GM12874 (cell line): ENCODE measurements around the gene PLXDC2.

ENCODE experiments used
- TF ChIP-seq, protein P1 (sequence below): IDR thresholded peaks from 2 replicates; pipeline ENCODE4 v1.5.1; 2011; ENCODE audit warnings: low read depth, mild to moderate bottlenecking, control low read depth, low read length, moderate library complexity; ENCODE audit not compliant: insufficient read depth

The PLXDC2 gene

DNA sequence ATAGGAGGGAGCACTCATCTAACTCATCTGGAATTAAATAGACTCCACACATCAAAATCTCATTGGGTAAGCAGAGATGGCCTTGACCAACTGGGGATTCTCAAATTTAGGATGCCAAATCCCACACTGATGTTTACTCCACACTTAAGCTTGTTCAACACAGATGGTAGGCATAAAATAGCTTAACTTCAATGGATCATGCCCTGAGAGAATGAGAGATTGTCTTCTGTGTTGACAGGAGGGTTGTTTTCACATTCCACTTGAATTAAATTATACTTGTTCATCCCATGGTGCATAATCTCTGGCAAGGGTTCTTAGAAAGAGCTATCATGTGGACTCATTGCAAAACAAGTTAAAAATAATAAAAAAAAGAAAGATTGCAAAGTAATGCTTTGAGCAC, 391.4 kb downstream of the PLXDC2 start:
- TF ChIP-seq, protein P1, sequence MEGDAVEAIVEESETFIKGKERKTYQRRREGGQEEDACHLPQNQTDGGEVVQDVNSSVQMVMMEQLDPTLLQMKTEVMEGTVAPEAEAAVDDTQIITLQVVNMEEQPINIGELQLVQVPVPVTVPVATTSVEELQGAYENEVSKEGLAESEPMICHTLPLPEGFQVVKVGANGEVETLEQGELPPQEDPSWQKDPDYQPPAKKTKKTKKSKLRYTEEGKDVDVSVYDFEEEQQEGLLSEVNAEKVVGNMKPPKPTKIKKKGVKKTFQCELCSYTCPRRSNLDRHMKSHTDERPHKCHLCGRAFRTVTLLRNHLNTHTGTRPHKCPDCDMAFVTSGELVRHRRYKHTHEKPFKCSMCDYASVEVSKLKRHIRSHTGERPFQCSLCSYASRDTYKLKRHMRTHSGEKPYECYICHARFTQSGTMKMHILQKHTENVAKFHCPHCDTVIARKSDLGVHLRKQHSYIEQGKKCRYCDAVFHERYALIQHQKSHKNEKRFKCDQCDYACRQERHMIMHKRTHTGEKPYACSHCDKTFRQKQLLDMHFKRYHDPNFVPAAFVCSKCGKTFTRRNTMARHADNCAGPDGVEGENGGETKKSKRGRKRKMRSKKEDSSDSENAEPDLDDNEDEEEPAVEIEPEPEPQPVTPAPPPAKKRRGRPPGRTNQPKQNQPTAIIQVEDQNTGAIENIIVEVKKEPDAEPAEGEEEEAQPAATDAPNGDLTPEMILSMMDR, result no peak

DNA sequence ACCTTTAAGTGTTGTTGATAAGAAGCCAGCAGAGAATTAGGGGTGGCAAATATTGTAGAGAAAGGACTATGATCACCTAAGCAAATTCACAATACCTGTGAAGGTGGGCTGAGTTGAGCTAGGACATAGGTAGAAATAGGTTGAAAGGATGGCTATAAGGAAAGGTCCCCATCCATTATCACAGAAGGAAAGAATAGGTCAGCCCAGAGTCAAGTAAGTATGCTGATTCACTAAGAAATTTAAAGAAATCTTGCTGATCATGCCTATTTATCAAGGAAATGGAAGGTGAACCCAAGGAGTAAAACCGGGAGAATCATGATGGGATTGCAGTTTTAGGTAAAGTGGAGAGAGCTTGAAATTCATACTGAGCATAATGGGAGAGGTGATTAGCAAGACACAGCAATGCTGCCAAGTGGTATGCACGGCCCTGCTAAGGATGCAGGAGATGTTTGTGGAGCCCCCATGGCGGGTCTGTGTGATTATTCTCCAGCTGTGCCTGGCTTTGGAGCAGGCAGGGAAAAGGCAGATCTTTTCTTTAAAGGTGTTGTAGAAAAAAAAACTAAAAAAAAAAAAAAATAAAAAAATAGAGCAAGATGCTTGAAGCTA, 399.4 kb downstream of the PLXDC2 start:
- TF ChIP-seq, protein P1, result no peak

DNA sequence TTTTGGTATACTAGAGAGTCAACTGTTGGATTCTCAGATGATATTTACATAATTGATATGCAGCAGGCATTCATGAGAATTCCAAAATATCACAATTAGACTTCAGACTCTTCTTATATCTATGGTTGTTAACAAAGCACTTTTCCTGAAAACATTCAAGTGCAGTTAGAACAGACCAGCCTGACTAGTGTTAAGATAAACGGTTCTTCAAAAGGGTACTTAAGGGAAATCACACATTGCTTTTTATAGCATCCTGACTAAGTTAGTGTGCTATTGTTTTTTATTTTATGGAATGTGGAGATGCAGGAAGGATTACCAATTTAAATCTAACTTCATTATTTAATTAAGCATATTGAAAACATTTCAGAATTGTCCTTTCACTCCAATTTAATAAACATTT, 405.1 kb downstream of the PLXDC2 start:
- TF ChIP-seq, protein P1, result no peak

DNA sequence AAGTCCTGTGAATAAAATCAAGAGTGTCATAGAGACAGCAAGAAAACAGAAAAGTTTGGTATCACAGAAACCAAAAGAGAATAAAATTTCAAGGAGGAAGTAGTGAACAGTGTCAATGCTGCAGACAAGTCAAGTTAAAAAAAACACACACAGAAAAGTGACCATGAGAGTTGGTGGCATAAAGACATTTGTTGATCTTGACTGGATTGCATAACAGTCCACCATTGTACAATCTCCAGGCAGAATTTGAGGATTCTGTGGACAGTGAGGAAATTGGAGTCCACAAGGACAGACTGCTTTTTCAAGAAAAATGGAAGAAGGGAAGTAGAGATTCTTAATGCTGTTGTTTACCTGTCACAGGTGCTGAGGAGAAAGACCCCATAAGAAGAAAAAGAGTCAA, 412.5 kb downstream of the PLXDC2 start:
- TF ChIP-seq, protein P1, result no peak

DNA sequence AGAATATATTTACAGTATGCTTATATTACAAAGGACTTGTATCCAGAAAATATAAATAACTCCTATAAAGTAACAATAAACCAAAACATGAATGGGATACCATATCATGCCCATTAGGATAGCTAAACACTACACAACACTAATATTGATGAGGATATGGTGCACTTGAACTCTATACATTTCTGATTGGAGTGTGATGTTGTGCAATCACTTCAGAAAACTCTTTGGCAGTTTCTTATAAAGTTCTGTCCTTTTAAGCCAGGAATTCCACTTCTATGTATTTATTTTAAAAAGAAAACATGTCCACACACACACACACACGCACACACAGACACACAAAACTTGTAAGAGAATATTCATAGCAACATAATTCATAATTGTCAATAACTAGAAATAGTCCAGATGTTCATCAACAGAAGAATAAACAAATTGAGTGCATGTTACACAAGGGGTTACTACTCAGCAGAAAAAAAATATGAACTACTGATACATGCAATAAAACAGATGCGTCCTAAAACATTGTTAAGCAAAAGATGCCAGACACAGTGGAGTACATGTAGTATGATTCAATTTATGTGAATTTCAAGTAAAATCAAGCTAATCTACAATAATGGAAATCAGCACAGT, 416.0 kb downstream of the PLXDC2 start:
- TF ChIP-seq, protein P1, result no peak

DNA sequence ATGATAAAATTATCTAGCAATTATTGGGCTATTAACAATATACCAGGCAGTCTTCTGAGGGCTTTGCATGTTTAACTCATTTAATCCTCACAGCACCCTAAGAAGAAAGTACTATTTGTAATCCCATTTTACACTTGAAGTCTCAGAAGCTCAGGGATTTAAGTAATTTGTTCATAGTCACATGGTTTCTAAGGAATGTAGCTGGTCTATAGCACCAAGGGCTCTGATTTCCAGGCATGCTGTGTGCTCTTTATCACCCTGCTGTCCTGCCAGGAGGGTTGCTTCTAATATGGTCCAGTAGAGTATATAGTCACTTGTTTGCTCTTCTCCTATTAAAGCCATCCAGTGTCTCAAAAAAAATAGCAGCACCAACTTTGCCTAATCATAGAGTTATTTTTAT, 417.2 kb downstream of the PLXDC2 start:
- TF ChIP-seq, protein P1, result no peak

DNA sequence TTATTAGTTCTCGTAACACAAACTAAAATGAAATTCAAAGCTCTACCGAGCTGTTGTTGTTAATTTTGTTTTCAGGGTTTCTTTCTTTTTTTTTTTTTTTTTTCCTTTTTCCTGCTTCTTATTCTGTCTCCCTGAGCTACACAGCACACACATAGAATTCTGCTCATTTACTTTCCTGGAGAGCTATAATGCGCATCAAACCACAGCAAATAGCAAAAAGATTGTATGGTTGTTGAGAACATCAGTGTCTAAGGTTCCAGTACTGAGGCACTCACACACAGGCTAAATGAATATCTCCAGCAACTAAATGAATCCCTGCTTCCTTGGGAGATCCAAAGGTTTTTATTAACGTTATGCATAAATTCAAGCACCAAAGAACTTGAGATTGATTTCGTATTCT, 418.3 kb downstream of the PLXDC2 start:
- TF ChIP-seq, protein P1, result no peak
